Trophoblast cell (in vitro differentiated cells and primary cell): Measurements from ENCODE around the gene PFDN1.

Experiments used
- DNase-seq, 2 donors: peaks; one replicate each; pipeline ENCODE4 v3.0.0-alpha.2; 2016
- H2AFZ ChIP-seq: 2 replicates; pipeline ENCODE4 v1.6.1; 2013; ENCODE audit warnings: low read length, moderate library complexity, mild to moderate bottlenecking; ENCODE audit not compliant: insufficient read depth, poor library complexity
- H2AK5ac ChIP-seq: 2 replicates; pipeline ENCODE4 v1.6.1; 2013; ENCODE audit warnings: mild to moderate bottlenecking, low read length
- H2BK120ac ChIP-seq: 2 replicates; pipeline ENCODE4 v1.6.1; 2013; ENCODE audit warnings: low read length, mild to moderate bottlenecking, moderate library complexity; ENCODE audit not compliant: insufficient read depth, poor library complexity
- H2BK12ac ChIP-seq: 2 replicates; pipeline ENCODE4 v1.6.1; 2013; ENCODE audit warnings: mild to moderate bottlenecking, low read length, moderate library complexity
- H2BK5ac ChIP-seq: 2 replicates; pipeline ENCODE4 v1.6.1; 2013; ENCODE audit warnings: low read length, low read depth, moderate library complexity, mild to moderate bottlenecking; ENCODE audit not compliant: poor library complexity
- H3K14ac ChIP-seq: 2 replicates; pipeline ENCODE4 v1.6.1; 2013; ENCODE audit warnings: mild to moderate bottlenecking, low read length
- H3K18ac ChIP-seq: 2 replicates; pipeline ENCODE4 v1.6.1; 2013; ENCODE audit warnings: mild to moderate bottlenecking, low read length
- H3K23ac ChIP-seq: 2 replicates; pipeline ENCODE4 v1.6.1; 2013; ENCODE audit warnings: low read length
- H3K27ac ChIP-seq: 2 replicates; pipeline ENCODE4 v1.5.1; 2013; ENCODE audit warnings: low read depth, mild to moderate bottlenecking, inconsistent platforms, low read length, moderate library complexity
- H3K27me3 ChIP-seq: 2 replicates; pipeline ENCODE4 v1.6.1; 2013; ENCODE audit warnings: inconsistent platforms, mild to moderate bottlenecking, low read length, moderate library complexity; ENCODE audit not compliant: insufficient read depth
- H3K36me3 ChIP-seq, 2 experiments: 1 replicate in 1 of 2; 2 replicates in 1 of 2; pipeline ENCODE4 v1.6.1; 2013; ENCODE audit warnings: low read length in 2 of 2, mild to moderate bottlenecking in 2 of 2, moderate library complexity in 1 of 2; ENCODE audit not compliant: insufficient read depth in 2 of 2, control insufficient read depth in 1 of 2
- H3K4ac ChIP-seq: 2 replicates; pipeline ENCODE4 v1.6.1; 2013; ENCODE audit warnings: low read depth, mild to moderate bottlenecking, low read length, moderate library complexity
- H3K4me1 ChIP-seq, 2 experiments: 1 replicate in 1 of 2; 2 replicates in 1 of 2; pipeline ENCODE4 v1.6.1; 2013; ENCODE audit warnings: low read length in 2 of 2, mild to moderate bottlenecking in 2 of 2, moderate library complexity in 1 of 2; ENCODE audit not compliant: insufficient read depth in 2 of 2, control insufficient read depth in 1 of 2
- H3K4me2 ChIP-seq: 2 replicates; pipeline ENCODE4 v1.6.1; 2013; ENCODE audit warnings: inconsistent platforms, mild to moderate bottlenecking, low read length, moderate library complexity
- H3K4me3 ChIP-seq: 2 replicates; pipeline ENCODE4 v1.5.1; 2013; ENCODE audit warnings: mild to moderate bottlenecking, low read depth, low read length, inconsistent platforms
- H3K79me1 ChIP-seq: one replicate; pipeline ENCODE4 v1.6.1; 2013; ENCODE audit warnings: low read length
- H3K79me2 ChIP-seq: 2 replicates; pipeline ENCODE4 v1.6.1; 2013; ENCODE audit warnings: low read length, mild to moderate bottlenecking; ENCODE audit not compliant: control insufficient read depth, insufficient read depth, poor library complexity
- H3K9ac ChIP-seq: 2 replicates; pipeline ENCODE4 v1.6.1; 2013; ENCODE audit warnings: mild to moderate bottlenecking, low read length
- H3K9me3 ChIP-seq: 2 replicates; pipeline ENCODE4 v1.6.1; 2013; ENCODE audit warnings: low read depth, mild to moderate bottlenecking, control low read depth, inconsistent platforms, low read length; ENCODE audit not compliant: insufficient read depth
- H4K12ac ChIP-seq: 2 replicates; pipeline ENCODE4 v1.6.1; 2013; ENCODE audit warnings: low read depth, mild to moderate bottlenecking, low read length, moderate library complexity
- H4K8ac ChIP-seq: 2 replicates; pipeline ENCODE4 v1.6.1; 2013; ENCODE audit warnings: low read depth, mild to moderate bottlenecking, low read length, moderate library complexity
- H4K91ac ChIP-seq: one replicate; pipeline ENCODE4 v1.6.1; 2013; ENCODE audit warnings: low read depth, mild to moderate bottlenecking, low read length, moderate library complexity
- WGBS: extraction: QIAGEN DNeasy Blood & Tissue Kit; methylation state at CpG from one replicate; pipeline ENCODE4 v1.1.7; 2013; ENCODE audit warnings: missing lambda C conversion rate; ENCODE audit not compliant: insufficient read length, insufficient coverage; ENCODE audit errors: extremely low coverage; 5-methylcytosine and 5-hydroxymethylcytosine counted together

PFDN1 gene

DNA sequence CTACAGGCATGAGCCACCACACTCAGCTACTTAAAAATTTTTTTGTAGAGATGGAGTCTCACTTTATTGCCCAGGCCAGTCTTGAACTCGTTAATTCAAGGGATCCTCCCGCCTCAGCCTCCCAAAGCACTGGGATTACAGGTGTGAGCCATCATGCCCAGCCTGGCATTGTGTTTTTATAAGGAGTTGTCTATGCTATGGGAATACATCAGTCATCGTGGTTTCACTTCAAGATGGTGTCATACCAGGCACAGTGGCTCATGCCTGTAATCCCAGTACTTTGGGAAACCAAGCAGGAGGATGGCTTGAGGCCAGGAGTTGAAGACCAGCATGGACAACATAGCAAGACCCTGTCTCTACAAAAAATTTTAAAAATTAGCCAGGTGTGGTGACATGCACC lies 78.2 kb downstream of the PFDN1 start:
- Histone ChIP-seq H3K18ac (no peak overlapping the region), H3K9ac (no peak overlapping the region), H3K4me2 (no peak overlapping the region), H2AK5ac (no peak overlapping the region), H4K91ac (no peak overlapping the region), H3K36me3 (no peaks in the 10 kb centered on the region), H3K4me1 (no peaks in the 10 kb centered on the region), H3K14ac (no peak overlapping the region), H2AFZ (no peak overlapping the region), H3K4me3 (no peak overlapping the region), H2BK120ac (no peak overlapping the region), H3K23ac (no peak overlapping the region), H4K12ac (no peak overlapping the region), H3K79me2 (no peaks in the 10 kb centered on the region), H3K27ac (no peak overlapping the region), H4K8ac (no peak overlapping the region), H3K27me3 (no peaks in the 10 kb centered on the region), H3K79me1 (no peaks in the 10 kb centered on the region), H2BK12ac (no peak overlapping the region), H2BK5ac (no peak overlapping the region), H3K4ac (no peak overlapping the region), H3K9me3 (no peaks in the 10 kb centered on the region)
- peak in 1 of 2 donors; percentile 25 for DNase-seq
- WGBS, result no CpG with 5 or more reads among the region's 3 CpGs

DNA sequence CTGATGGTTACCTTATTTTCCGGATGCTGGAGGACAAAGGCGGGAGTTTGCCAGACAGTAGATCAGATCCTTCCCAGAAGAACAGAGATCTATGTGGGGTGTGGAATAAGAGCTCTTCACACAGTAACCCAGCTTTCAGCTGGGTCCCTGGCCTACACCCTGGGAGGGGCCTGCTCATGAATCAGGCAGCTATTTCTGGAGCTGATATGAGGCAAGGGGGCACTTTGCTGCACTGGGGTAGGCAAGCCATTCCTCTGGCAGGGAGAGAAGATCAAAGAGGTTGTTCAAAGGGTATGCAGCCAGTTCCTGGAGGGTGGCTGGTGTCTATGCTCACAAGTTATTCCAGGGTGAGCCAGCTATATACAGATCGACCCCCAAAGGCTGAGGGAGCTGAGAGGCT lies 79.3 kb downstream of the PFDN1 start:
- Histone ChIP-seq H3K23ac (no peak overlapping the region), H2BK5ac (no peak overlapping the region), H3K14ac (no peak overlapping the region), H2BK12ac (no peak overlapping the region), H2AK5ac (no peak overlapping the region), H3K4me1 (no peaks in the 10 kb centered on the region), H2BK120ac (no peak overlapping the region), H3K4me2 (no peak overlapping the region), H3K9ac (no peak overlapping the region), H3K4ac (no peak overlapping the region), H4K91ac (no peak overlapping the region), H3K79me2 (no peaks in the 10 kb centered on the region), H3K18ac (no peak overlapping the region), H3K79me1 (no peaks in the 10 kb centered on the region), H3K36me3 (no peaks in the 10 kb centered on the region), H3K27me3 (no peaks in the 10 kb centered on the region), H4K8ac (no peak overlapping the region), H3K27ac (no peak overlapping the region), H4K12ac (no peak overlapping the region), H3K9me3 (no peaks in the 10 kb centered on the region), H2AFZ (no peak overlapping the region), H3K4me3 (no peak overlapping the region)
- WGBS, result no CpG with 5 or more reads among the region's 3 CpGs
- no peak for DNase-seq

DNA sequence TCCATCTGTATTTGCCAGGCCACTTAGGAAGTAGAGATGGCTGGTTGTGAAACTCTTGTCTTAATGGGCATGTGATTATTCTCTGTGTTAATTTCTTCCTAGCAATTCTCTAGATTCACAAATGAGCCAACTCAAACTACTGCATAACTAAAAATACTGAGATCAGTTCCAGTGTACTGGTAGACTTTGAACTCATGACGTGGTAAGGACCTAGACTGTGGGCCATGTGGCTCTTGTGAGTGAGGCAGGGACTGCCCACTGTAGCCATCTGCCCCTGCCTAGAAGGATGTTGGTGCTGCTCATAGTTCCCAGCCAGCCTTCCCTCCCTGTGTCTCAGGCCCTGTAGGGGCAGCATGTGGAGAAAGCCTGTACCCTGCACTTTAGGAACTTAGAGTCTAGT lies 80.5 kb downstream of the PFDN1 start:
- Histone ChIP-seq H3K4ac (no peak overlapping the region), H3K27ac (no peak overlapping the region), H2BK12ac (no peak overlapping the region), H3K9ac (no peak overlapping the region), H3K4me2 (no peak overlapping the region), H3K18ac (no peak overlapping the region), H3K4me3 (no peak overlapping the region), H4K12ac (no peak overlapping the region), H3K4me1 (no peaks in the 10 kb centered on the region), H3K79me1 (no peaks in the 10 kb centered on the region), H2BK5ac (no peak overlapping the region), H3K23ac (no peak overlapping the region), H3K27me3 (no peaks in the 10 kb centered on the region), H3K36me3 (no peaks in the 10 kb centered on the region), H2BK120ac (no peak overlapping the region), H3K9me3 (no peaks in the 10 kb centered on the region), H2AK5ac (no peak overlapping the region), H4K8ac (no peak overlapping the region), H2AFZ (no peak overlapping the region), H3K79me2 (no peaks in the 10 kb centered on the region), H3K14ac (no peak overlapping the region), H4K91ac (no peak overlapping the region)
- no peak for DNase-seq
- no CpG with 5 or more reads among the region's 1 CpG for WGBS

DNA sequence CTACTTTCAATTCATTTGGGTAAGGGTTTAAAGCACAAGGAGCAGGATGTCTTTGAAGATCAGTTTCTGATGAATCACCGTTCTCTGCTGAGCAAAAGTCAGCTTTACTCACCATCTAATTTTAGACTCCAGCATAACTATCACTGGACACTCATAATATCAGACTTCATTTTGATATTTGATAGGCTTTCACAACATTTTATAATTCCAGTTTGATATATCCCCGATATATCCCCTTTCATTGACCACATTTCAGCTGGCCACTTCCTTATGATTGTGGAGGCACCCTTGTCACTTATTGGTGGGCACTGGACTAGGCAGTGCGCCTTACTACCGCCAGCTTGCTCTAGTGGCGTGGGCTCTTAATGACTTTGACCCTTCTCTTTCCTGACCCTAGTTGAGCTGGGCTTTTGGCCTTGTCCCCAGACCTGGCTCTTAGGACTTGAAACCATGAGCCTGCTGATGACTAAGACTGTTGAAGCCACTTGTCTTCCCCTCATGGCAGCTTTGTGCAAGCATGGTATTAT lies 81.1 kb downstream of the PFDN1 start:
- Histone ChIP-seq H2AFZ (no peak overlapping the region), H3K4ac (no peak overlapping the region), H4K8ac (no peak overlapping the region), H3K79me2 (no peaks in the 10 kb centered on the region), H4K91ac (no peak overlapping the region), H2BK5ac (no peak overlapping the region), H3K4me3 (no peak overlapping the region), H3K79me1 (no peaks in the 10 kb centered on the region), H2AK5ac (no peak overlapping the region), H3K4me2 (no peak overlapping the region), H3K27ac (no peak overlapping the region), H3K14ac (no peak overlapping the region), H3K27me3 (no peaks in the 10 kb centered on the region), H2BK12ac (no peak overlapping the region), H3K9me3 (no peaks in the 10 kb centered on the region), H3K36me3 (no peaks in the 10 kb centered on the region), H2BK120ac (no peak overlapping the region), H3K23ac (no peak overlapping the region), H3K4me1 (no peaks in the 10 kb centered on the region), H3K9ac (no peak overlapping the region), H4K12ac (no peak overlapping the region), H3K18ac (no peak overlapping the region)
- no CpG with 5 or more reads among the region's 5 CpGs for WGBS
- DNase-seq, result no peak
